Stimulated activated CD4-positive, alpha-beta T cell treated with anti-CD3 and anti-CD28 coated beads, Interleukin-12 subunit alpha, Interleukin-12 subunit beta, amount 100 ng/mL, for 24 hours (primary cell): ENCODE data around the gene RALGDS.
"Not testable (repeated sequence)": the region's sequence is repeated elsewhere in the genome, so short reads cannot be mapped to it uniquely, and the experiment has no call there.

ENCODE experiments used
- DNase-seq, 2 experiments: peaks; one replicate each; pipeline ENCODE4 v3.0.0-alpha.2; 2020; ENCODE audit warnings: low read depth in 2 of 2

Gene RALGDS

DNA sequence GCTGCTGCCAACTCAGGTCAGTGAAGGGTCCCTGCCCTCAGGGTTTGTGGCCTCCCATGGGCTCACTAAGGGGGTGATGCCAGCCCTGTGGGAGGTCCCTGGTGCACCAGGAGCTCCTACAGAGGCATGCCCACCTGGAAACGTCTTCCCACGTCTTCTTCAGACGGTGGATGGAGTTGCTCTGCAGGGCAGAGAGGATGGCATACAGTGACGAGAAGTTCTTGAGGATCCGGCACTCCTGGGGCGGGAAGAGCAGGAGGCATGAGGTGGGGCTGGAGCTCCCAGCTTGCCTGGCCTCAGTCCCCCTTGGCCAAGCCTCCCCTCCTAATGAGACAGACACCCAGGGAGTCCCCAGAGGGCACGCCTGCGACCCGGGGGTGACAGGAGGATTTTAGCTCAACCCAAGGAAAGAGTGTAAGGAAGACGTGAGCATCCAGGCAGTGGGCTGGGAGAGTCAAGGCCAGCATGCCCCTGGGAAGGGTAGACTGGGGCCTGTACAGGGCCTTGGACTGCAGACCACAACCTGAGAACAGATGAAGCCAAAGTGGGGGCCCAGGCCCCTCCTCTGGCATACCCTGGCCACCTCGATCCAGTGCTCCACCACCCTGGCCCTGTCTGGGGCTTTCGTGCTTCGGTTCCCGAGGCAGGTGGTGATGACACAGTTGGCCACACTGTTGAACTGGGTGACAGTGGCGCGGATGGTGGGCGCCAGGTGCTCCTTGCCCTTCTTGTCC is 14.4 kb downstream of the RALGDS start:
- no peak for DNase-seq

DNA sequence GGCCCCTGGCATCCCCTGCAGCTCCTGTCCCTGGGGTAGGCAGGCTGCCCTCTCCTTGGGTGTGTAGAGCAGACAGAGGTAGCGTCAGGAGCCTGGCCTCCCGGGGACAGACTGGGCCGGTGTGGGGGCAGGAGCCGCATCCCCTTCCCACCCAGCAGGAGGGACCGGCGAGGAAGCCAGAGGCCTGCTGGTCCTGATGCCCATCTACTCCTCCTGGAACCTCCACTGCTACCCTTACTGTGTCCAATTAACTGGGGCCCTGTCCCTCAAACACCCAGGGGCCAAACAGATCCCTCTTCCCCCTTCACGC is 15.6 kb downstream of the RALGDS start:
- no peak for DNase-seq

- DNase-seq: no peak
Measured at GRCh38 chr9:133104718-133105460, 16.2 kb downstream of the RALGDS start.

DNA sequence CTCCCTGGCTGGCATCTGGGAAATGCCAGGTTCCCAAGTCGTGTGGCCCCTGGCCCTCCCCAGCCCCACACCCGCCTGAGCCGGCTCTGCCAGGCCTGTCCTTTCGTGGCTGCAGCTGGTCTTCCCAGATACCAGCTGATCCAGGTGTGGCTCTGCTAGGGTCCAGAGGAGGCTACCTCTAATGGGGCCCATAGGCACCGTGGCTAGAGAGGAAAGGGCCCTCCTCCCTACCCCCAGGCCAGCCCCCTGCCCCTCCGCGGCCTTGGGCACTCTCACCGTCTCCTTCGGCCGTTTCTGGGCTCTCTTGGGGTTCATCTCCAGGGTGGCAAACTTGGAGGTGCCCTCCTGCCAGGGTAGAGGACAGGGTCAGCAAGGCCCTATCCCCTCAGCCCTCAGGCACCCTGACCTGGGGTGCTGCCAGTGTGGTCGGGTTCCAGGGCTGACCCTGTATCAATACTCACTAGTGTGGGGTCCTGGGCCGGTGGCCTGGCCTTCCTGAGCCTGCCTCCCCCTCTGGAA is 17.0 kb downstream of the RALGDS start:
- DNase-seq: no peak

DNA sequence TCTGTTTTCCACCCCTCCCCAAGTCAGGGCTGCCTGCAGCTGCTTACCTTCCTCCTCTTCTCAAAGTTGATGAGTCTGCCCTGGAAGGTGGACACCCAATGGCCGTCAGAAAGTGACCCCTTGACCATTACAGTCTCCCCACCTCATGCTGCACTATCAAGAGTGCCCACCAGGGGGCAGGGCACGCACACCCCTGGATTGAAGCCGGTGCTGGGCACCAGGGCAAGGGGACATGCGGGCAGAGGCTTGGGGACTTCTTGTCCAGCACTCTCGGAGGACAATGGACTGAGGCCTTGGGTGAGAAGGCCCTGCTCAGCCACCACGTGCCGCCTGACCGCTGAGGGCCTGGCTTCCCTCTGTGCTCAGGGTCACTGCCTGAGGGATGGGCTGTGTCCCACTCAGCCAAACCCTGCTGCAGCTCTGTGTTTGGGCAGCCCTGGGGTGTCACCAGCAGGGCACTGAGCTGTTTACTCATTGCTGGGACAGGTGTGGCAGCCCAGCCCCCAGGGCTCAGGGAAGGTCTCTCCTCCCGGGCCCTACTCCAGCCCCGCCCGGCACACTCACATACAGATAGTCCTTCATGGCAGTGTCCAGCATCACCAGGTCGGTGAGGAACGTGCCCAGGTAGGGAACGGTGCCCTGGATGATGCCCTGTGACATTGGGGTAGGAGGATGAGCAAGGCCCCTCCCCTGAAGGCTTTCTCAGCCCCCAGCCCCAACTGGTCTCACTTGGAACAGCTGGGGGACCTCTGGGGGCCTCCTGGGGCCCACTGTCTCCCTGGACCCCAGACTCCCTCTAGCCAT is 17.7 kb downstream of the RALGDS start:
- DNase-seq: peak in 1 of 2 experiments; percentile 29

GRCh38 chr9:133102190-133103021 is 18.6 kb downstream of the RALGDS start:
- no peak for DNase-seq

DNA sequence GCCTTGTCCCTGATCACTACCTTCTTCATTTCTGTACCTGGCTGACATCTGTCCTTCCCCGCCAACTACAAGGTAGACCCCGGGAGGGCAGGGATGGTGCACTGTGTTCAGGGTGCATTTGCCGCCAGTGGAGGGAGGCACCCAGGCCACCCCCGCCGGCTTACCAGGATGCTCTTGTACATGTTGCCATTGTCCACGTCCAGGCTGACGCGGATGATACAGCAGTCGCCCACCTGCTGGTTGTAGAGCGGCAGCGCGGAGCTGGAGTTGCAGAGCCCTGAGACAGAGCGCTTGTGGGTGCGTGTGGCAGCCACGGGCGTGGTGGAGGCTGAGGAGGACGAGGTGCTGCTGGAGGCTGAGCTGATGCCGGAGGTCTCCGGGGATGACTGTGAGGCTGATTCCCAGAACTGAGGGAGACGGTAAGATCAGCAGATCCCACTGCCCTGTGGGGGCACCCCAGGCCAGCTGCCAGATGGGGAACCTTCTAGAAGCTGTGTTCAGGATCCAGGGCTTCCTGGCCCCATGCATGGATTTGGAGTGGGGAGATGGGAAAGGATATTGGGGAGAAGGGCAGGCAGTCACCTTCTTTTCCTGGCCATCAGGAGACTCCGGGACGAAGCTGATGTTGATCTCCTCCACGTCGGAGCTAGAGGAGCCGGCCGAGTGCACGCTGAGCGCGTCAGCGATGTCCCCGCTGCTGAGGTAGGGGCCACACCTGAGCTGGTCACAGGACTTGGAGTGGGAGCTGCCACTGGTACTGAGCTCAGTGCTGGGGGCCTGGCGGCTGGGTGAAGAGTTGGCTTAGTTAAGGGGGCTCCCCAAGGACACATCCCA is 19.5 kb downstream of the RALGDS start:
- DNase-seq: no peak

GRCh38 chr9:133100506-133101355 is 20.3 kb downstream of the RALGDS start:
- no peak for DNase-seq

DNA sequence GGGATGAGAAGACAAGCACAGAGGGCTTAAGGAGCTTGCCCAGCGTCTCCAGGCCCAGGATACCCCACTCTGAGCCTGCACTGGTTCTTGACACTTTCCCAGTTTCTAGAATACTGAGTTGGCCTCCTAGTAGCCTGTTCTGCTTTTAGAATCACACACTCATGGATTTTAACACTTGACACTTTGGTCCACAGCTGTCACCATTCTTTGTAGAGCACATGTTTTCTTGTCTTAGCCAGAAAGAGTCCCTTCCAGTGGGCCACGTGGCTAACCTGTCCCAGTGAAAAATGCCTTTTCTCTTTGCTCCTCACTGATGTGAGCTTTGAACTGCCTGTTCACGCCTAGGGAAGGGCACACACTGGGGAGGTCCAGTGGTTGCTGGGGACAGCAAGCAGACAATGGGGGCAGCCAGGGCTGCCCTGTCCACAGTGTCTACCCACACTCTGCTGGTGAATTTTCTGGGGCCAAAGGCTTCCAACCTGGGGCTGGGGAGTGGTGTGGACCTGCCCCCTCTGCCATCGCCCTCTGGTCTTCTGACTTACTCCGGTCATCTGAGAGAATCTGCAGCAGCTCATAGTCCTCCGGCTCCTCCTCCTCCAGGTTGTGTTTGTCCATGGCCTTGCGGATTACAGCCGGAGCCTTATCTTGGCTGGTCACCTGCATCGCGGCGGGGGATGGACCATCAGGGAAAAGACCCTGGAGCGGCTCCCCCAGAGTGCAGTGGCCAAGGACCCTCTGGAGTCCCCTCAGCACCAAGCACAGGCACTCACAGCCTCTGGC is 21.1 kb downstream of the RALGDS start:
- no peak for DNase-seq

- DNase-seq: no peak
Measured at GRCh38 chr9:133098871-133099270, 22.2 kb downstream of the RALGDS start.

DNA sequence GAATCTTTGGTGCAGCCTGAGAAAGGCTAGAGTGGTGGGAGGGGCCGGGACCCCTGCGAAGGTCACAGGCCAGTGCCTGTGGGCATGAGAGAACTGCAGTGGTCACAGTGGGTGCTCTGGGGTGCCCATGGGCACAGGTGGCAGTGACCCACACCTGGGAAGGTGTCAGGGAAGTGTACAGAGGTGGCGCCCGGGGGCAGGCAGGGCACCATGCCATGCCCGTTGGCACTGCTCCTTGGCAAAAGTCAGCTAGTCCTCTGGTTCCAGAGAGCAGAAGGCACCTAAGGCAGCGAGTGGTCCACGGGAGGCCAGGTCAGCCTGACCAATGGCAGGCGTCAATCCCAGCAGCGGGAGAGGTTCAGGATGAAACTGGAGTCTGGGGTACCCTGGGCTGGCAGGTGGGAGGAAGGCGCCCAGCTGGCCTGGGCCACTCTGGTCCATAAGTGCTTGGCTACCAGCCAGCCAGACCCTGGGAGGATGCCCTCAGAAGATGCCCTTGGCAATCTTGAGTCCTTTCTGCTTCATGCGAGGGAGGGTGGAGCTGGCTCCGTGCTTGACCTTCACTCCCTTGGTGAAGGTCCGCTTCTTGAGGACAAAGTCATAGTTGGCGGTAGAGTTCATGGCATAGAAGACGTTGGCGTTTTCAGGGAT is 22.8 kb downstream of the RALGDS start:
- DNase-seq: no peak

DNA sequence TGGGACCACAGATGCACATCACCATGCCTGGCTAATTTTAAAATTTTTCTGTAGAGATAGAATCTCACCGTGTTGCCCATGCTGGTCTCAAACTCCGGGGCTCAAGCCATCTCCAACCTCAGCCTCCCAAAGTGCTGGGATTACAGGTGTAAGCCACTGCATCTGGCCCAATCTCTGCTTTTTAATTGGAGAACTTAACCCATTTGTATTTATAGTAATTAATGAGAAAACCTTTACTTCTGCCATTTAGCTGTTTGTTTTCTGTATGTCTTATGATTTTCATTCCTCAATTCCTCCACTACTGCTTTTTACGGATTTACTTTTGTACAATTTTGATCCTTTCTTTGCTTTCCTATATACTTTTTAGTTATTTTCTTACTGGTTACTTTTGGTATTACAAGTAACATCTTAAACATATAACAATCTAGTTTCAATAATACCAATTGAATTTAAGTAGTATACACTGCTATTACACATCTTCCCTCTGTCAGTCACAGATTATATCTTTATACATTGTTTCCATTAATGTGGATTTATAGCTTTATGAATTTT is 26.1 kb downstream of the RALGDS start:
- DNase-seq: no peak

DNA sequence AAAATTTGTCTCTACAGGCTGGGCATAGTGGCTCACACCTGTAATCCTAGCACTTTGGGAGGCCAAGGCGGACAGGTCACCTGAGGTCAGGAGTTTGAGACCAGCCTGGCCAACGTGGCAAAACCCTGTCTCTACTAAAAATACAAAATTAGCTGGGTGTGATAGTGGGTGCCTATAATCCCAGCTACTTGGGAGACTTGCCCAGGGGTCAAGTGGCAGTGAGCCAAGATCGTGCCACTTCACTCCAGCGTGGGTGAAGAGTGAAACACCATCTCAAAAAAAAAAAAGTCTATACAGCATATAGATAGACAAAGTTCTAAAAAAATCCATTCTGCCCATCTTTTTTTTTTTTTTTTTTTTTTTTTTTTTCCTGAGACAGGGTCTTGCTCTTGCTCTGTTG is 26.7 kb downstream of the RALGDS start:
- DNase-seq: not testable (repeated sequence)

DNA sequence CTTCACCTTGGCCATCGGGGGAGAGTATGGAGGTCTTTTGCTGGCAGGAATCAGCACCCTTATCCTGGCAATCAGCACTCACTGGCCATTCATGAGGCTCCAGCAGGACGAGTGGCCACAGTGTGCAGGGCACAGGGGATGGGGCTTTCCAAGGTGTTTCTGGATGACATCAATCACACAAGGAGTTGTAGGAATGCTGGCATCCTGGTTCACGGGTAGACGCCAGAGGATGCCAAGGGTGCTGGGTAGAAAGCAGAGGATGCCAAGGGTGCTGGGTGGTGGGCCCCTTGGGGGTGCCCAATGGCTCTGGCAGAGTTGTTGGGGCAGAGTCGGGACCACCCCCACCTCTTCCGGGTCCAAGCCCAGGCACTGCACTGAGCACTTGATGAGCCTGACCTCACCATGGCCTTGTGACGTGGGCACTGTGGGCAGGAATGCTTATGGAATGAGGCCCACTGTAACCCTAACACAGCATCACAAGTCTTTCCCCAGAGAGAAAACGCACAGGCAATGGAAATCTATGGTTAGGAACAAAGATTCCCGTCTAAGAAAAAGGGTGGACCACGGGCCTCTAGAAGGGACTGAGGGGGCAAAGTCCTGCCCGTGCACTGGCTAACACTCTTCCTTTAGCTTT is 30.2 kb downstream of the RALGDS start:
- no peak for DNase-seq

DNA sequence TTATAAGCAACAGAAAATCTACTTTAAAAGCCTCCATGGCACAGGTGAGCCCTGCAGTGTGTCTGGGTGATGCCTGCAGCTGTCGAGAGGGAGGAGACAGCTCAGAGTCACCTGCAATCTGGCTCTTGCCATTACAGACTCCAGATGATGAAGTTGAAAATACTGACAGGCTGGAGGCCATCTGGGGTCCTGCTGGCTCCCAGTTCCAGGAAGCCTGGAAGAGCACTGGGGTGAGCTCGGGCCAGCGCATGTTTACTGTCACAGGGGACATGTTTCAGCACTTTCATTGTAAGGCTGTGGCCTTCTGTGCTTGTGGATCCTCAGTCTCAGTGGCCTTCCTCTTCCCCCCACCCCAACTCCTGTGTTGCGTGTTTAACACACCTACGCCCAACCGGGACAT is 30.9 kb downstream of the RALGDS start:
- no peak for DNase-seq

- no peak for DNase-seq
Measured at GRCh38 chr9:133089271-133089671, 31.8 kb downstream of the RALGDS start.

DNA sequence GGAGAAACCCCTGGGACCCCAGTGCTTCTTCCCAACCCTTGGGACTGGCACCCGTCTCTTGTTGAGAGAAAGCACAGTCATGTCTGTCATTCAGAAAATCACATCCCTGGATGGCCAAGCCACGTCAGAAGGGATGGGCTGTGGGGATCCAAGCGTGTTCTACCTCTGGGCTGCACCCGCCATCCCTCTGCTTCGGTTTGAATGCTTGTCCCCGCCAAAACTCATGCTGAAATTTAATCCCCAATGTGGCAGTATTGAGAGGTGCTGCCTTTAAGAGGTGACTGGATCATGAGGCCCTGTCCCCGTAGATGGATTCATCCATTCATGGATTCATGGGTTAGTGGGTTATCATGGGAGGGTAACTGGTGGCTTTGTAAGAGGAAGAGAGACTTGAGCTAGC is 32.3 kb downstream of the RALGDS start:
- no peak for DNase-seq
